Medulla oblongata (tissue), 1 donor: ENCODE measurements around the gene CHD6.
"Not testable (repeated sequence)": the region's sequence is repeated elsewhere in the genome, so short reads cannot be mapped to it uniquely, and the experiment has no call there.

Experiments
- DNase-seq: peaks from one replicate; pipeline ENCODE4 v3.0.0-alpha.2; 2015; ENCODE audit errors: extremely low spot score

Gene CHD6

GRCh38 chr20:41538810-41539596, 79.2 kb downstream of the CHD6 start:
- no peak for DNase-seq

- DNase-seq: no peak
Measured at GRCh38 chr20:41537865-41538264, 80.3 kb downstream of the CHD6 start.

GRCh38 chr20:41535551-41535950, 82.6 kb downstream of the CHD6 start:
- not testable (repeated sequence) for DNase-seq

- DNase-seq: no peak
Measured at GRCh38 chr20:41534842-41535241, 83.3 kb downstream of the CHD6 start.

- DNase-seq: no peak
Measured at GRCh38 chr20:41534170-41534569, 84.0 kb downstream of the CHD6 start.

GRCh38 chr20:41533537-41534136, 84.5 kb downstream of the CHD6 start:
- no peak for DNase-seq

GRCh38 chr20:41532935-41533334, 85.2 kb downstream of the CHD6 start:
- no peak for DNase-seq

GRCh38 chr20:41531518-41532275, 86.5 kb downstream of the CHD6 start:
- DNase-seq: no peak

- DNase-seq: no peak
Measured at GRCh38 chr20:41530923-41531322, 87.3 kb downstream of the CHD6 start.

- no peak for DNase-seq
Measured at GRCh38 chr20:41526327-41526726, 91.8 kb downstream of the CHD6 start.

GRCh38 chr20:41524980-41525613, 93.1 kb downstream of the CHD6 start:
- DNase-seq: peak; percentile 30

- no peak for DNase-seq
Measured at GRCh38 chr20:41523857-41524256, 94.3 kb downstream of the CHD6 start.

GRCh38 chr20:41513829-41514228, 104.3 kb downstream of the CHD6 start:
- no peak for DNase-seq

GRCh38 chr20:41512624-41513023, 105.6 kb downstream of the CHD6 start:
- DNase-seq: no peak

- DNase-seq: peak; percentile 31
Measured at GRCh38 chr20:41510847-41511450, 107.2 kb downstream of the CHD6 start.

GRCh38 chr20:41510224-41510623, 108.0 kb downstream of the CHD6 start:
- no peak for DNase-seq

- DNase-seq: no peak
Measured at GRCh38 chr20:41509316-41510200, 108.6 kb downstream of the CHD6 start.

GRCh38 chr20:41508335-41508734, 109.8 kb downstream of the CHD6 start:
- DNase-seq: no peak

- no peak for DNase-seq
Measured at GRCh38 chr20:41507851-41508250, 110.3 kb downstream of the CHD6 start.

- DNase-seq: no peak
Measured at GRCh38 chr20:41507436-41507835, 110.7 kb downstream of the CHD6 start.
